GM21528 (cell line): ENCODE data around the gene PHKG1.
"Not testable (repeated sequence)": the region's sequence is repeated elsewhere in the genome, so short reads cannot be mapped to it uniquely, and the experiment has no call there.

ENCODE experiments used
- ATAC-seq: cut with Tn5 transposase; IDR thresholded peaks from one replicate; pipeline ENCODE4 v1.9.1; 2021; ENCODE audit warnings: mild to moderate bottlenecking, moderate library complexity; ENCODE audit not compliant: unreplicated experiment, low FRiP score

PHKG1 gene

GRCh38 chr7:56046721-56047445 lies 45.9 kb downstream of the PHKG1 start:
- no peak for ATAC-seq

GRCh38 chr7:56045758-56046157 lies 47.0 kb downstream of the PHKG1 start:
- ATAC-seq = not testable (repeated sequence)

- no peak for ATAC-seq
Observed at GRCh38 chr7:56040730-56041129, 52.0 kb downstream of the PHKG1 start.

- ATAC-seq = peak; percentile 98
Observed at GRCh38 chr7:56033671-56034432, 58.9 kb downstream of the PHKG1 start.

GRCh38 chr7:56032578-56032977 lies 60.2 kb downstream of the PHKG1 start:
- ATAC-seq = not testable (repeated sequence)

GRCh38 chr7:56031556-56031955 lies 61.2 kb downstream of the PHKG1 start:
- ATAC-seq = not testable (repeated sequence)

- ATAC-seq = no peak
Observed at GRCh38 chr7:56030340-56030739, 62.4 kb downstream of the PHKG1 start.
